Stimulated activated CD4-positive, alpha-beta T cell treated with anti-CD3 and anti-CD28 coated beads, Interleukin-4, amount 100 ng/mL, for 48 hours (primary cell): Measurements from ENCODE around the gene C2CD2.

Experiments used
- DNase-seq, 2 donors: peaks; one replicate each; pipeline ENCODE4 v3.0.0-alpha.2; 2020; ENCODE audit warnings: low read depth in 2 of 2

The C2CD2 gene

DNA sequence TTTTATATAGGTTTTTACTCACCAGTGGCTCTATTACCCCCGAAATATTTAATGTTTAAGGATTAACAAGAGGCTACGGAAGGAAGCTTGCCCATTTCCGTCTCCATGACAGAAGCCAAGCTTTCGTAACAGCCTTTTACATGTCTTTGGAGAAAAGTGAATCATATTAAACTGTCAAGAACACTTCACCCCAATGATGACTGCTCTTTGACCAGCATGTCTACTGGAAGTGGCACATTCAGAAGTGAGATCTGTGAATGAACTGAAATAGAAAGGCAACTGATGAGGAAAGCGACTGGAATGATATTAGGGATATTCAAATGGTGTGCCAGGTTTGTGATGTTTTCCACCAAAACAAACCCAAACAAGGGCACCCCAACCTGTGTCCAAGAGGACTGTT, 66.2 kb downstream of the C2CD2 start:
- DNase-seq, result no peak

GRCh38 chr21:41886328-41886727, 67.5 kb downstream of the C2CD2 start:
- DNase-seq, result no peak

DNA sequence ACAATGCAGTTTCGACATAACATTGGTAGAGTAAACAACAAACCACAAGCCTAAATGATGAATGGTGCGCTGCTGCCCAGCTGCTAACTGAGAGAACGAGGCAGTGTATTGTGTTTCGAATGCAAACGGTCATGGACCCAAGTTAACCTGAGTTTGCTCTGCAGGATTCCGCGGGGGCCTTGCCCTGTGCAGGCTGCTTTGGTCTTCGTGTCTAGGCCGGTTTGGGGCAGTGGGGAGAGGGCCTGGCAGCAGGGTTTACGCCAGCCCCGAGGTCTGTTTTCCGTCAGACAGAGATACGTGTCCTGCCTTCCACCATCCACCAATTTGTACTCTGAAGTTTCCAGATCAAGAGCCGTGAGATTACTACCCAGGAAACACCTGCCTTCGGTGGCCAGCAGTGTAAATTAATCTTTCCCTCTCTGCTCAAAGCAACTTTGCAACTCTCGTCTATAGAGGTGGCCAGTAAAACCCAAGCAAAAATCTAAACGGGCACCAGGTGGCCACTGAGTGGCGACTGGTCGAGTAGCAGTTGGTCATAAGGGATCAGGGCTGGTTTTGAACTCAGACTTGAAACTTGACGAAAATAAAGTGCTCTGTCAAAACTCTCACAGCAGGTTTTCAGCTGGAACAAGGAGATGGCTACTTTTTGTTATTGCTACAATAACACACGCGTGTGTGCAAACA, 68.3 kb downstream of the C2CD2 start:
- no peak for DNase-seq

- no peak for DNase-seq
Observed at GRCh38 chr21:41884501-41885030, 69.3 kb downstream of the C2CD2 start.

DNA sequence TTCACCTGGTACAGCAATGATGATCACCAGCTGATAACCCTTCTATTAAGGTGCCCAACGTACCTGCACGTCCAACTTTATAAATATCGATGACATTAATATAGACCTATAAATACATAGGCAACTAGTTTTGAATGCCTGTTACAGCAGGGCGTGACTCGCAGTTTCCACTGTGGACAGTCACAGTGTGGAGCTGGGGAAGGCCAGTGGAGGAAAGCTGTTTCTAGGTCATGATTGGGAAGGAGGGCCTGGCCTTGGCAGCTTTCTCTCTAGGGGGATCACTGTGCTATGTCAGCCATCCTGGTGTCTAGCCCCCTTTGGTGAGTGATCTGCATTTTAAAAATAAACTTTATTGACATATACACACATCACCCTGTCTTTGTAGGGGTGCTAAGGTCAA, 70.2 kb downstream of the C2CD2 start:
- no peak for DNase-seq

GRCh38 chr21:41881051-41881450, 72.8 kb downstream of the C2CD2 start:
- no peak for DNase-seq

DNA sequence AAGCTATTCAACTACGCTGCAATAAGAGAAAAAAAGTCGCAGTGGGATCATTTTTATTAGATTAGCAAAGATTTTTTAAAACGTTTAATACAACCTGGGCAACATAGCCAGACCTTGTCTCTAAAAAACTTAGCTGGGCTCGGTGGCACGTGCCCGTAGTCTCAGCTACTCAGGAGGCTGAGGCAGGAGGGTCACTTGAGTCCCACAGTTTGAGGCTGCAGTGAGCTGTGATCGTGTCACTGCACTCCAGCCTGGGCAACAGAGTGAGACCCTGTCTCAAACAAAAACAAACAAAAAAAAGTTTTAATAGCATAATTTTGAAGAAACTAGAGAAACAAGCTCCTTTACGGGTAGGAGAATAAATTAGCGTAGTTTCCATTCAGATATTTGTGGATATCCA, 73.7 kb downstream of the C2CD2 start:
- DNase-seq, result no peak

DNA sequence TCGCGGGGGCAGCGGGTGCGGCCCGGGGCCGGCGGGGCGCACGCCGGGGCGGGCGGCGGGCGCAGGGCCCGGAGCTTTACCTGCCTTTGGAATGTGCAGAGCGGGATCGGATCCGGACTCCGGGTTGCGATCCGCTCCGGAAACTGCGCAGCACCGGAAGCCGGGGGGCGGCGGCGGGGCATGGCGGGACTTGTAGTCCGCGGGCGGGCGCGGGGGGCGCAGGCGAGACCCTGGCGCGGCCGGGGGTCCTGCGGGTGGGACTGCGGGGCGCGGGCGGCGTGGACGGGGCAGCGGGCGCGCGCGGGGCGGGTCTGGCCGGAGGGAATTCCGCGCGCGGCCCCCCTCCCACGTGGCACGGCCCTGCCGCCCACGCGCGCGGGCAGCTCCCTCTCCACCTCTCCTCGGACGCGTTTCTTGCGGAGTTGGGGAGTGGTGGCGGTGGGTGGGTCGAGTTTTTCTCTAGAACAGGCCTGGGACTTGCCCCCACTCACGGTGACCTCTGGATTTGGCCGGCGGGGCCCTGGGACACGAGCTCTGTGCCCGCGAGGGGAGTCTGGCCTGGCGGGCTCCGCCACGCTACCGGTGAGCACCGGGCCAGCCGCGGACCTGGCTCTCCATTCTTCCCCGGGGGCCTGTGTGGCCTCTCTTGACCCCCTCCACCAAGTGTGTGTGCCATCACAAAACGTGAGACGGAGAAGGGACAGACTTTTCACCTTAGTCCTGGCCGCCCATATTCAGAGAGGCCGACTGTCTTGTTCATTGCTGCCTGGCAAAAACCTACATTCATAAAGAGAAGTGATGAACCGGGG, 74.4 kb downstream of the C2CD2 start, which contains the start of gene PRDM15:
Gene PRDM15 (minus strand): TSS at position 155 of the 809 bp plus-strand sequence. CDS start 18,981 bp downstream, outside the sequence.
- peak; percentile 79 to 83 for DNase-seq

GRCh38 chr21:41878831-41879189, 75.0 kb downstream of the C2CD2 start:
- DNase-seq, result peak; percentile 70 to 72

GRCh38 chr21:41877901-41878830, 75.7 kb downstream of the C2CD2 start:
- no peak for DNase-seq

DNA sequence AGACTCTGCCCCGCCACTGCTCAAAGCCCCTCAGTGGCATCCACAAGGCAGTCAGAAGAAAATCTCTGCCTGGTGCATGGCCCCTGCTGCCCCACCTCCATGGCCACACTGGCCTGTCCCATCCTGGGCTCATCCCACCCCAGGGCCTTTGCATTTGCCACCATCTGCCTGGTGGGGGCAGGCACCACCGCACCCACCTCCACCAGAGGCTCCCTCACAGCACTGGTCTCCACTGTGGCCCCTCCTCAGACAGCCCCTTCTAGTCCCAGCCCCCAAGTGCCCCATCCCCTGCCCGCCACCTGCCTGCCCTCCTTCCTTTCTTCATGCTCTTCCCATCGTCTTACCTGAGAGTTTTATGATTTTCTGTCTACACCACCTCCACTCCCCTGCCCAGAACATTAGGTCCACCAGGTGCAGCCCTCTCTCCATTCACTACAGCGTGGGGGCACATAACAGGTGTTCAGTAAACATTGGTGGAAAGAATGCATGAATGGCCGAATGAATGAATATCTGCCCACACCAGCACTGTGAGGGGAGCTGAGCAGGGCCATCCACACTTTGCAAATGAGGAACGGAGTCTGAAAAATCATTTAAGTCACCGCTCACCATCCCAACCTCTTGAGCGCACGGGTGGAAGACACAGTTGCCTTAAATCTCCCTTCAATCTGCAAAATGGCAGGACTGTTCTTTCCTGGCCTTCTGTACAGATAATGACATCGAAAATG, 76.7 kb downstream of the C2CD2 start:
- no peak for DNase-seq

GRCh38 chr21:41876396-41876795, 77.4 kb downstream of the C2CD2 start:
- no peak for DNase-seq

GRCh38 chr21:41875086-41875485, 78.7 kb downstream of the C2CD2 start:
- DNase-seq, result no peak

GRCh38 chr21:41874611-41875010, 79.2 kb downstream of the C2CD2 start:
- DNase-seq, result no peak

DNA sequence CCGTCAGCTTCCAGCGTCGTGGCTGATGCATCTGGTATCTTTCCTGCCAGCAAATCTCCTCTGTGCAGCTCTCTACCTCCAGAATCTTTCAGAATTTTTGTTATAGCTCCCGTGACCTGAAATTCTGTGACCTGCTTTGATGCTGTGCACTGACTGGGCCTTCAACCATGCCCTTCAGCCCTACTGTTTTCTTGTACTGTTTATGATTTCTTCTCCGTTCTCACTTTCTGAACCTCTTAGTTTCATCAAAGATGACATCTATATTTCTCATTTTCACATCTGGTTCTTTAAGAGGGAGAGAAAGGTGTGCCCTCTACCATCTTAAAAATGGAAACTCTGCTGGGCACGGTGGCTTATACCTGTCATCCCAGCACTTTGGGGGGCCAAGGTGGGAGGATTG, 80.4 kb downstream of the C2CD2 start:
- no peak for DNase-seq

DNA sequence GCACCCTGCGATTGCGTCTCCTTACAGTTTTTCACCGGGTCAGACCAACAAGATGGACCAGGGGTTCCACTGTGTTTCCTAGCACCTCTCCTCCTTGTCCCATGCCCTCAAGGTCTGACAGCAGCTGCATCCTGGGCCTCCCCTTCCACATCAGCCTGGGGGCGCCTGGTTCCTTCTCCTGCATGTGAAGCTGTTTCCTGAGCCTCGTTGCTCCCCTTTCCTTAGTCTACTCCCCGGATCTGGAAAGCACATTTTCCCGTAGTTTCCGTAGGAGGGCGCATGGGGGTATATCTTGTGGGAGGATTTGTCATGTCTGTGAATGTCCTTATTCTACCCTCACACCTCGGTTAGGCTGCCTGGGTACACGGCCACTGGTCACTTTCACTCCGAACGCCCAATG, 80.8 kb downstream of the C2CD2 start:
- DNase-seq, result no peak

DNA sequence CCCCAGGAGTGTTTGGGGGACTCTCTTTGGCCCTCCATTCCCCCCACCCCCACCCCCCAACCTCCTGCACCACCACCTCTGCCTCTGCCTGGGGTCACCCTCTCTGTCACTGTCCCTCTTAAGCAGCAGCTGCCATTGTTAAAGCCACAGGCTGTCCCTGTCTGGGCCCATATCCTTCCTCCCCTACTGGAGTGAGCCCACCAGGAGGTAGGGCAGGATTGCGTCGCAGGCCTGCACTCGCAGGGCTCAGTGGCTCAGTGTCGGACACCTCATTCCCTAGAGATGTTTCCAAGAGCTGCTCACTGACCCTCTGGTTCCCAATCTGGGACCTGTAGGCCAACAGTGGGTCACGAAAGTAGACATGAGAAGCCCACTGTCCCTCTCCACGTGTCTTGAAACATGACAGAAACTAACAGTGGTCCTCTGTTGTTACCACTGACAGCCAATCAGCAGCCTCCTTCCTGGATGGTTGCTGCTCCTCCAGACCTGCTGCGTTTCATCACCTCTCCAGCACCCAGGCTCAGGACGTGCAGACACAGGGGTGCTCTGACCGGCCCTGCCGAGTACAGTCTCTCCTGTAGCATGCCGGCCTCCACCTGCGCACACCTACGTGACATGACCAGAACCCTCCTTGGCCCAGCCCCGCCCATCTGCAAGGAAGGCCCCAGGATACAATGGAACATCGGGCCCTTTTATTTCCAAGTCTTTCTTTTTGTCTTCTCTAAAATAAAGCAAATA, 82.4 kb downstream of the C2CD2 start:
- DNase-seq, result no peak

DNA sequence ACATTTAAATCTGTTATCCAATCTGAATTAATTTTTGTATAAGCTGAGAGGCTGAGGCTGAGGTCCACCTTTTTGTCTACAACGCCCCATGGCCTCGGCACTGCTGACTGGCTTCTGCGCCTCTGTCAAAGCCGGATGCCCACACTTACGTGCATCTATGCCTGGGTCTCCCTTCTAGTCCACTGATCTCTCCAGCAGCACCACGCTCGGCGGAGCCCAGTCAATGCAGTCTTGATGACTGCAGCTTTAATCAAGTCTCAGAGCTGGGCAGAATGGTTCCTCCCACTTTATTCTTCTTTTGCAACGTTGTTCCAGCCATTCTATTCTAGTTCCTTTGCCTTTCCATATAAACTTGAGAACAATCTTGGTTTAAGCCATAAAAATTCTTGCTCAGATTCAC, 84.0 kb downstream of the C2CD2 start:
- no peak for DNase-seq

DNA sequence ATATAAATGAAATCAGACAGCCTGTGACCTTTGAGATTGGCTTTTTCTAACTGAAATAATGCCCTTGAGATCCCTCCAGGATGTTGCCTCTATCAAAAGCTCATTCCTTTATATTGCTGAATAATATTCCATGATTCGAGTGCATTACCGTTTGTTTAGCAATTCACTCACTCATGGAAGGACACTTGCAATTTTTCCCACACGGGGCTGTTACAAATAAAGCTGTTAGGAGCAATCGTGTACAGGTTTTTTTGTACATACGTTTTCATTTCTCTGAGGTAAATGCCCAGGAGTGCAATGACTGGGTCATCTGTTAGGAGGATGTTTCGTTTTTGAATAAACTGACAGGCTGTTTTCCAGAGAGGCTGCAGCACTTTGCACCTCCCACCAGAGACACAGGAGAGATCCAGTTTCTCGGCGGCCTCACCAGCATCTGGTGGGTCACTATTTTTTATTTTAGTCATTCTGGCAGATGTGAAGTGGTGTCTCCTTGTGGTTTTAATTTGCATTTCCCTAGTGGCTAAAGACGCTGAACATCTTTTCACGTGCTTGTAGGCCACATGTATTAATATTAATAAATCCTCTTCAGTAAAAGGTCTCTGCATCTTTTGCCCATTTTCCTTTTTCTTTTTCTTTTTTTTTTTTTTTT, 85.6 kb downstream of the C2CD2 start:
- no peak for DNase-seq

DNA sequence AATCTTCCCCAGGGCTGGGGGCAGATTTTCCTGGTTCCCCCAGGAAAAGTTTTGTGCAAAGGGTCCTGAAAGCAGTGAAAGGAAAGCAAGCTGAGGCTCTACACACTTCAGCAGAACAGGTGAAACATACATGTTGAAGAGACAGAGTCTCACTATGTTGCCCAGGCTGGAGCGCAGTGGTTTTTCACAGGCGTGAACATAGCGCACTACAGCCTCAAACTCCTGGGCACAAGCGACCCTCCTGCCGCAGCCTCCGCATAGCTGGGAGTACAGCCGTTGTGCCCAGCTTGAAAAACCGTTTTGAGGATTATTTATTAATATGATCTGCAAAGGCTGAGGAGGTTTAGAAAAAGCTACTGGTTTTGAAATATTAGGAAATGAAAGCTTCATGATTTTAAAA, 86.5 kb downstream of the C2CD2 start:
- DNase-seq, result no peak
